Measurements from ENCODE around the gene TOR1A.

The TOR1A gene

DNA sequence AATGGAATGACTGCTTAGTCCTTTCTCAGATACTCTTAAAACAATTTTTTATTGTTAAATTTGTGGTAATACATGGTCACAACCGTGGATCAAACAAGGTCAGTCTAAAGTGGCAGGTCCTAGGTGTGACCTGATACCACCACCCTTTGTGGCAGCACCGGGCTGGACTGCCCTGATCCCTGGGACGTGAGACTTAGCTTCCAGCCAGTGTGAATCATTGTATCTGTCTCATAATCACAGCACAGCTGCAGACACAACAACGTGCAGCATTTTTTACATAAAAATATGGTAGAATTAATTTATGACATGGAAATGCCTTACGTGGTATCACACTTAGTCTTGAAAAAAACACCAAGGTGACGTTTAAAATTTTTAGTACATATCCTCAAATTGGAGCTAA is 13.1 kb downstream of the TOR1A start:
- no peak overlapping the region for H3K4me3 ChIP-seq (ENCODE audit: low read depth, low read length)
- TF ChIP-seq, protein P1, sequence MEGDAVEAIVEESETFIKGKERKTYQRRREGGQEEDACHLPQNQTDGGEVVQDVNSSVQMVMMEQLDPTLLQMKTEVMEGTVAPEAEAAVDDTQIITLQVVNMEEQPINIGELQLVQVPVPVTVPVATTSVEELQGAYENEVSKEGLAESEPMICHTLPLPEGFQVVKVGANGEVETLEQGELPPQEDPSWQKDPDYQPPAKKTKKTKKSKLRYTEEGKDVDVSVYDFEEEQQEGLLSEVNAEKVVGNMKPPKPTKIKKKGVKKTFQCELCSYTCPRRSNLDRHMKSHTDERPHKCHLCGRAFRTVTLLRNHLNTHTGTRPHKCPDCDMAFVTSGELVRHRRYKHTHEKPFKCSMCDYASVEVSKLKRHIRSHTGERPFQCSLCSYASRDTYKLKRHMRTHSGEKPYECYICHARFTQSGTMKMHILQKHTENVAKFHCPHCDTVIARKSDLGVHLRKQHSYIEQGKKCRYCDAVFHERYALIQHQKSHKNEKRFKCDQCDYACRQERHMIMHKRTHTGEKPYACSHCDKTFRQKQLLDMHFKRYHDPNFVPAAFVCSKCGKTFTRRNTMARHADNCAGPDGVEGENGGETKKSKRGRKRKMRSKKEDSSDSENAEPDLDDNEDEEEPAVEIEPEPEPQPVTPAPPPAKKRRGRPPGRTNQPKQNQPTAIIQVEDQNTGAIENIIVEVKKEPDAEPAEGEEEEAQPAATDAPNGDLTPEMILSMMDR (IDR thresholded peaks at IDR 0.05; ENCODE audit: low read depth, low read length), result no peak

DNA sequence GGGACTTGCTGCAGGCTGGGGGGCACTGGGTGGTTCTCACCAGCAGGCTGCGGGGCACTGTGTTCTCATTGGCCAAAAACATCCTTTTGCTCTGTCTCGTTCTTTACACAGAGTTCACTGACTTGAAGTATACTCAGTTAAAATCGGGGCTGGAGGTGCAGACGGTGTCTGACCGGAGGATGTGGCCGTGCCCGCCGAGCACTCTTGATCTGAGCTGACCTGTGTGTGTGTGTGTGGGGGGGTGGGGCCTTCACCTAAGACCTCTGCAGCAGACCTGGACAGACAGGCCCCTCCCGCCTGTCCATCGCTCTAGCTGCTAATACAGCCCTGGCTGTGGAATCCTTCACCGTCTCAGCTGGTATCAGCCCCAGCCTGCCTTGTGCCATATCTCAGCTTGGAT is 13.8 kb downstream of the TOR1A start:
- TF ChIP-seq, protein P1 (IDR thresholded peaks at IDR 0.05; ENCODE audit: low read depth, low read length), result no peak
- no peak overlapping the region for H3K4me3 ChIP-seq (ENCODE audit: low read depth, low read length)

DNA sequence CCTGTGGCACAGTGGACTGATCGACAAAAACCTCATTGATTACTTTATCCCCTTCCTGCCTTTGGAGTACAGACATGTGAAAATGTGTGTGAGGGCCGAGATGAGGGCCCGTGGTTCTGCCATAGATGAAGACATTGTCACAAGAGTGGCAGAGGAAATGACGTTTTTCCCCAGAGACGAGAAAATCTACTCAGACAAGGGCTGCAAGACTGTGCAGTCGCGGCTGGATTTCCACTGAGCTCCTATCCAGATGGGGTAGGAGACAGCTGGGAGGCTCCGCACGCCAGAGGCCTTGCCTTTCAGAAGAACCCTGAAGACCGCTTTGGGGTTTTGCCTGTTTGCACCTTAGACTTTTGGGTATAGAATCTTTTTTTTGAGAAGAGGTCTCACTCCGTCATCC is 14.6 kb downstream of the TOR1A start:
- TF ChIP-seq, protein P1 (IDR thresholded peaks at IDR 0.05; ENCODE audit: low read depth, low read length), result no peak
- no peak overlapping the region for H3K4me3 ChIP-seq (ENCODE audit: low read depth, low read length)

DNA sequence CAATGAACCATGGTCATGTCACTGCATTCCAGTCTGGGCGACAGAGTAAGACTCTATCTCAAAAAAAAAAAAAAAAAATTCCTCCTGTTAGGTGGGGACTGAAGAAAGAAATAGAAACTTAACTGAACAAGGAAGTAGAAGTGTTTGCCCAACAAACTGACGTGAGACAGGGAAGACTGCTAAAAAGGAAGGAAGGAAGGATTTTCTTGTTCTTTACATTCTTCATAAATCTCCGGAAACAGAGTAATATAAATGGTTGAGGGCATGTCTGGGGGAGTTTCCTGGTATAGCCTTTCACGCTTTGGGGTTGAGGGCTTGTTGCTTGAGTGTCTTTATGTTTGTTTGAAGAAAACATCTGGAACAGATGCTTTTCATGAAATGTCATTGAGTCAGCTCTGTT is 17.9 kb downstream of the TOR1A start:
- H3K4me3 ChIP-seq (ENCODE audit: low read depth, low read length), result no peak overlapping the region
- TF ChIP-seq, protein P1 (IDR thresholded peaks at IDR 0.05; ENCODE audit: low read depth, low read length), result no peak

DNA sequence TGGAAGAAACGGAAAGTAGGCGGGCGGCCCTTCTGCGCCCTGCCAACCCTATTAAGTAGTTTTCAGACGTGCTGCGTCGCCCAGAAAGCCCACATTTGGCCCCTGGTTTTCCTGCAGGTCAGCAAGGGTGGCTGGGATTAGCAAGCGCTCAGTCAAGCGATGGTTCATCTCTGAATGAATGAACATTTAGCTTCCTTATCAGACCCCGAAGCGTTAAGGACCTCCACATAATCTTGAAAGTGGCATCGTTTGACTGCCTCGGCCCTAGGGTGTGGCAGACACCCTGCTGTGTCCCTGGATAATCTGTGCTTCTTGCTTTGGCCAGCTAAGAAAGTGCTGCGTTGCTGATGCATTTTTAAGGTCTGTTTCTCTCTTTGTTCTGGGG is 20.3 kb downstream of the TOR1A start:
- TF ChIP-seq, protein P1 (IDR thresholded peaks at IDR 0.05; ENCODE audit: low read depth, low read length), result no peak
- peak overlapping the region; percentile 79 for H3K4me3 ChIP-seq (ENCODE audit: low read depth, low read length)

DNA sequence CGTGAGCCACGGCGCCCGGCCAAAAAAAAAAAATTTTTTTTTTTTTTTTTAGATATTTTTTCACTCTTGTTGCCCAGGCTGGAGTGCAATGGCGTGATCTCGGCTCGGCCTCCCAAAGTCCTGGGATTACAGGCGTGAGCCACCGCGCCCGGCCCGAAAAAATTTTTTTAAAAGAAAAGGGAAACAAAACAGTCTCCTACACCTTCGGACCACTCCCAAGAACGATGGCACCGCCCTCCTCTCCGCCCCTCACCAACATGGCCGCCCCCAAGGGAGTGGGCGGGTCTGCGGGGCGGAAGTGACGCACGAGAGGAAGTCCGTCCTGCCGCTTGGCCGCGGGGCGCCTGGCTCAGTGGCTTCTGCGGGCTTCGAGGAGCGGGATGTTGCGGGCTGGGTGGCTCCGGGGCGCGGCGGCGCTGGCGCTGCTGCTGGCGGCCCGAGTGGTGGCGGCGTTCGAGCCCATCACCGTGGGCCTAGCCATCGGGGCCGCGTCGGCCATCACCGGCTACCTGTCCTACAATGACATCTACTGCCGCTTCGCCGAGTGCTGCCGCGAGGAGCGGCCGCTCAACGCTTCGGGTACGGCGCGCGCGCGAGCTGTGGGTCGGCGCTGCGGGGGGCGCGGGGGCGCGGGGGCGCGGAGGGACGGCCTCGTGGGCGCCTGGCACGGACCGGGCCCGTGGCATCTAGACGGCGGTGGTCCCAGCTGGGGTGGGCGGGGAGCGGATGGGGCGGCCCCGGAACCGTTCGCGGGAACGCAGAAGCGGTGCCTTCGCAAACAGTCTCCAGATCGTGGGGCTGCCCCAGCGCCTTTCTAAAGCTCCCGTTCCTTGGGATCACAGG is 20.9 kb downstream of the TOR1A start, which contains the start of gene TOR1B:
Gene TOR1B, plus strand, starts transcription at position 352 of the 843 bp plus-strand sequence. Its CDS starts 29 bp downstream, at position 381.
- TF ChIP-seq, protein P1 (IDR thresholded peaks at IDR 0.05; ENCODE audit: low read depth, low read length), result no peak
- H3K4me3 ChIP-seq (ENCODE audit: low read depth, low read length), result peak within 1 kb of the TSS; percentile 79

DNA sequence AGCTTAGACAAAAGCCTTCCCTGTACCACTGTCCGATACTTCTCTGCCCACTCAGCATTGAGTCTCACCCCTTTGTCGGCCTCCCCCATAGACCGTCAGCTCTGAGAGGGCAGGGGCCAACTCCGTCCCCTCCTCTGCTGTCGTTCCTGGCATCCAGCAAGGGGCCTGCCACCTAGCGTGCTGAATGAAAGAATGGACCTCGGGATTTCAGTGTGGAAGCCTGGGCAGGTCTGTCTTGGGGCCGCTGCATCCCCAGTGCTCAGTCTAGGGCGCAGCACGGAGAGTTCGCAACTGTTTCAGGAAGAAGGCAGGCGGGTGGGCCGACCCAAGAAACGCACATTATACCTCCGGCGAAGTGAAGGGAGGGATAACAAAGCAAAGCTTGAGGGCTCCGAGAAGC is 22.4 kb downstream of the TOR1A start:
- TF ChIP-seq, protein P1 (IDR thresholded peaks at IDR 0.05; ENCODE audit: low read depth, low read length), result no peak
- H3K4me3 ChIP-seq (ENCODE audit: low read depth, low read length), result no peak overlapping the region
